SKM-1 (cell line): ENCODE data around the gene ZCRB1.

ENCODE experiments used
- DNase-seq: peaks from one replicate; lab custom pipeline; 2025; ENCODE audit not compliant: unreplicated experiment; lab: John Stamatoyannopoulos, UW

ZCRB1 gene

DNA sequence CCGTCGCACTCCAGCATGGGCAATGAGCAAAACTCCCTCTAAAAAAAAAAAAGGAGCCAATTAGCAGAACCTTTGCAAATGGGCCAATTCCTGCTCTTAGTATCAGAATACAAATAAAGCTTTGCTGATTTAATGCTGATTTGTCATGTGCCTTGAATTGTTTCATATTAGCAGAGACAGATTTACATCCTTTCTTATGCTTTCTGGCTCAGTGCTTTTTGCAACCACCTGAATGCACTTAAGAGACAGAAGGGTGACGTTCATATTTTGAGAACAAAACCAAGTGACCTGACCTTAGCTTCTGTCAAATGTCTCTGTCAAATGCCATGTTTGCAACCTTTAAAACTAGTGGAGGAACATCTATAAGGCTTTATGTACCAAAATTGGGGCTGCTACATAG lies 44.0 kb downstream of the ZCRB1 start:
- no peak for DNase-seq

GRCh38 chr12:42281278-42281677 lies 44.6 kb downstream of the ZCRB1 start:
- no peak for DNase-seq

DNA sequence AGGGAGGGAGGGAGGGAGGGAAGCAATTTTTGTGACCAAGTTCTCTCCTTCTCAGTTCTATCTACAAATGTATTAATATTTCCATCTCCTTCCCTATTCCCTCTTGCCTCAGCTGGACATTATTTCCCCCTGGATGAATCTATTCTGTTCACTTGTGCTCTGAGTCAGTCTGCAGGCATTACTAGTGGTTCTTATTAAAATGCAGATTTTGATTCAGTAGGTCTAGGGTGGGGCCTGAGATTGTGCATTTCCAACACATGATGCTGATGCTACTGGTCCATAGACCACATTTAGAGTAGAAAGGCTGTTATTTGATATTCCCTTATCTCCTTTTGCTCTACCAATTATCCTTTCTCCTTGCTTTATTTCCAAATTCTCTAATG lies 47.8 kb downstream of the ZCRB1 start:
- no peak for DNase-seq

DNA sequence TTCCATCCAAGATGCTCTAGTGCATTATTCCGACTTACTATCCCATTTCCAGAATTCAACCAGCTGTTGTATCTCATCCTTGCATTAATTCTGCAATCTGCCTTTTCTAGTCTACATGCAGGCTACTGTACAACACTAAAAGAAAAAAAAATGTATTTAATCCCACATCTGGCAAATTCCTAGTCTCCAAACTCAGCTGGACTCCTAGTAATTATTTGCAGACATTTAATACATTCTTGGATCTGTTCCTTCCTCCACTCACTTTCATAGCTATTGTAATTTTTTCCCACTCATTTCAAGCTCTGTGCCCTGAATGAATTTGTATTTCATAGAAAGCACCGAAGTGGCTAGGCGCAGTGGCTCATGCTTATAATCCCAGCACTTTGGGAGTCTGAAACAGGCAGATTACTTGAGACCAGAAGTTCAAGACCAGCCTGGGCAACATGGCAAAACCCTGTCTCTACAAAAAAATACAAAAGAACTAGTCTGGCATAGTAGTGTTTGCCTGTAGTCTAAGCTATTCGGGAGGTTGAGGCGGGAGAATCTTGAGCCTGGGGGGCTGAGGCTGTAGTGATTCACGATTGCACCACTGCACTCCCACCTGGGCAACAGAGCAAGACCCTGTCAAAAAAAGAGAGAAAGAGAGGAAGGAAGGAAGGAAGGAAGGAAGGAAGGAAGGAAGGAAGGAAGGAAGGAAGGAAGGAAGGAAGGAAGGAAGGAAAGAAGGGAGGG lies 48.3 kb downstream of the ZCRB1 start:
- DNase-seq: no peak

DNA sequence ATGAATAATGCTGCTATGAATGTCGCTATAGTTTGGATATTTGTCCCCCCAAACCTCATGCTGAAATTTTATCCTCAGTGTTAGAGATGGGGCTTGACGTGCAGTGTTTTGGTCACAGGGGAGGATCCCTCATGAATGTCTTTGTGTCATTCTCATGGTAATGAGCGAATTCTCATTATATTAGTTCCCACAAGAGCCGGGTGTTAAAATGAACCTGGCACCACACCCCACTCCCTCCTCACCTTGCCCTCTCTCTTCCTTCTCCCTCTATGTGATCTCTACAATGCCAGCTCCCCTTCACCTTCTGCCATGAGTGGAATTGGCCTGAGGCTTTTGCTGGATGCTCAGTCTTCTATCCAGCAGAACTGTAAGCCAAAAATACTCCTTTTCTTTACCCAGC lies 50.4 kb downstream of the ZCRB1 start:
- no peak for DNase-seq

DNA sequence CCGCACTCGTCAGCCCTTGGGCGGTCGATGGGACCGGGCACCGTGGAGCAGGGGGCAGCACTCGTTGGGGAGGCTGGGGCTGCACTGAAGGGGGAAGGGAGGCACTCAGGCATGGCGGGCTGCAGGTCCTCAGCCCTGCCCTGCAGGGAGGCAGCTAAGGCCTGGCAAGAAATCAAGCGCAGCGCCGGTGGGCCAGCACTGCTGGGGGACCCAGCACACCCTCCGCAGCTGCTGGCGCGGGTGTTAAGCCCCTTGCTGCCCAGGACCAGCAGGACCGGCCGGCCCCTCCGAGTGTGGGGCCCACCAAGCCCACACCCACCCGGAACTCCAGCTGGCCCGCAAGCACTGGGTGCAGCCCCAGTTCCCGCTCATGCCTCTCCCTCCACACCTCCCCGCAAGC lies 52.2 kb downstream of the ZCRB1 start:
- no peak for DNase-seq

GRCh38 chr12:42270596-42270995 lies 55.3 kb downstream of the ZCRB1 start:
- DNase-seq: no peak

- DNase-seq: no peak
Measured at GRCh38 chr12:42267413-42268190, 58.3 kb downstream of the ZCRB1 start.

- DNase-seq: no peak
Measured at GRCh38 chr12:42266579-42267230, 59.2 kb downstream of the ZCRB1 start.

GRCh38 chr12:42262271-42262670 lies 63.6 kb downstream of the ZCRB1 start:
- DNase-seq: no peak
